WERI-Rb-1 (cell line): ENCODE measurements around the gene CD37.

ENCODE experiments used
- DNase-seq: peaks from one replicate; pipeline ENCODE4 v3.0.0-alpha.2; 2020
- H3K27ac ChIP-seq: fragments of 250-450 bp; sonication (Bioruptor Pico); 2 replicates; pipeline ENCODE4 v1.5.1; 2020; ENCODE audit warnings: mild to moderate bottlenecking, moderate library complexity
- H3K27me3 ChIP-seq: fragments of 250-450 bp; sonication (Bioruptor Pico); 2 replicates; pipeline ENCODE4 v1.5.1; 2021; ENCODE audit warnings: mild to moderate bottlenecking, low read depth, moderate library complexity; ENCODE audit not compliant: insufficient read depth, severe bottlenecking
- H3K36me3 ChIP-seq: fragments of 250-450 bp; sonication (Bioruptor Pico); 2 replicates; pipeline ENCODE4 v1.5.1; 2020; ENCODE audit warnings: mild to moderate bottlenecking, moderate library complexity
- H3K4me3 ChIP-seq: 2 replicates; pipeline ENCODE4 v1.5.1; 2011; ENCODE audit warnings: low read depth, mild to moderate bottlenecking, control low read depth, low read length
- H3K9me3 ChIP-seq: fragments of 250-450 bp; sonication (Bioruptor Pico); 2 replicates; pipeline ENCODE4 v1.5.1; 2021; ENCODE audit warnings: mild to moderate bottlenecking, moderate library complexity; ENCODE audit not compliant: severe bottlenecking
- TF ChIP-seq, protein P1 (sequence below): IDR thresholded peaks from 2 replicates; pipeline ENCODE4 v1.5.1; 2011; ENCODE audit warnings: low read depth, mild to moderate bottlenecking, control low read depth, inconsistent platforms, low read length

Gene CD37

DNA sequence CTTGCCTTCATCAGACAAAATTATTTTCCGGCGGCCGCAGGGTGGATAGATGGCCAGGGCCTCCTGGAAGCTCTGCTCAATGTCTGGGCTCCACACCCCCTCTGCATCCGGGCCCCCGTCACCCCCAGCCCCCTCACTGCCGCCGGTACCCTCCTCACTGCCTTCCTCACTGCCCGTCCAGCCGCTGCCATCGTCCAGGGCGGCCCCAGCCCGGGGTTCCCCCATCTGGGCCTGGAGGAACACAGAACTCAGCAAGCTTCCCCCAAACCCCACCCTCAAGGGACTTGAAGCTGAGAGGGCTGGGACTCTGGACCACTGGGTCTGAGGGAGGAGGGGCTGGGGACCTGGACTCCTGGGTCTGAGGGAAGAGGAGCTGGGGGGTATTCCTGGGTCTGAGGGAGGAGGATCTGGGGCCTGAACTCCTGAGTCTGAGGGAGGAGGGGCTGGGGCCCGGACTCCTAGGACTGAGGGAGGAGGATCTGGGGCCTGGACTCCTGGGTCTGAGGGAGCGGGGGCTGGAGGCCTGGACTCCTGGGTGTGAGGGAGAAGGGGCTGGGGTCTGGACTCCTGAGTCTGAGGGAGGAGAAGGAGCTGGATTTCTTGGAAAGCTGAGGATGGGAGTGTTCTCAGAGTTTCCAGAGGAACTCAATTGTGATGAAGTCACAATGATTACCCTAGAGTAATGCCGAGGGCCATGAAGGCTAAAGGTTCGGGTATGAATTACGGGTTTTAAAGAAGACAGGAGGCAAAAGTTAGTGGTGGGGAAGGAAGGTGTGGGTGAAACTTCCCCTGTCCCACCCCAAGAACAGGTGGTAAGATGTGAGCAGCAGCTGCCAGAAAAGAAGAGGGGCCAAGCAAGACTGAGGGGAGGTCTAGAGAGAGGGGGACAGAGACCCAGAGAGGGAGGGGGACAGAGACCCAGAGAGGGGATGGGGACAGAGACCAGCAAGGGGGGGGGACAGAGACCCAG is 24.9 kb downstream of the CD37 start:
- no peaks in the 10 kb centered on the region for H3K27me3 ChIP-seq

DNA sequence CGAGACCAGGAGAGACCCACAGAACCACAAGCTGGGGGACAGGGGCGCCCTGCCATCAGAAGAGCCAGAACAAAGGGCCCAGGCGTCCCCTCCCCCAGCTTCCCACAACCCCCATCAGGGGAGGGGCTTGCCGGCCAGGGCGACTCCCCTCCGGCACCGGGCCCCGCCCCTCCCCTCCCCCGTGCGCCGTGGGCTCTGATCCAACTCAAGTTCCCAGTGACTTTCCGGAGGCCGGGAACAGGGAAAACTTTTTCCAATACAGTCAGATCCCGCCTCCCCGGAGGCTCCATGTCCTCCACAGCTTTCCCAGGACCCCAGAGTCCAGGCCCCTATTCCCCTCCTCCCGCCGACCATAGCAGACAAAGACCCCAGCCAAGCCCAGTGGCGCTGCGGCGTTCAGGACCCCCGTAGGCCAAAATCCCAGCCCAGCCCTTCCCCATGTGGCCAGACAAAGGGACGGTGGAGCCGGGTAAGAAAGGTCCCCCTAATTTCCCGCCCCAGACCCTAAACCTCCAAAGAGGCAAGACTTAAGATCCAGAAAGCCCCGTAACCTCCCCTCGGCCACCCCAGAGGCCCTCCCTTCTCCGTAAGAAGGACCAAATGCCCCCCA is 26.3 kb downstream of the CD37 start:
- Histone ChIP-seq H3K9me3 (no peaks in the 10 kb centered on the region), H3K27me3 (no peaks in the 10 kb centered on the region), H3K4me3 (peak overlapping the region; percentile 87), H3K36me3 (peaks cover 14% of the 10 kb centered on the region; the same call in 1 of the 2 replicates), H3K27ac (peak overlapping the region; percentile 81)
- peak; percentile 79 for DNase-seq
- TF ChIP-seq, protein P1, sequence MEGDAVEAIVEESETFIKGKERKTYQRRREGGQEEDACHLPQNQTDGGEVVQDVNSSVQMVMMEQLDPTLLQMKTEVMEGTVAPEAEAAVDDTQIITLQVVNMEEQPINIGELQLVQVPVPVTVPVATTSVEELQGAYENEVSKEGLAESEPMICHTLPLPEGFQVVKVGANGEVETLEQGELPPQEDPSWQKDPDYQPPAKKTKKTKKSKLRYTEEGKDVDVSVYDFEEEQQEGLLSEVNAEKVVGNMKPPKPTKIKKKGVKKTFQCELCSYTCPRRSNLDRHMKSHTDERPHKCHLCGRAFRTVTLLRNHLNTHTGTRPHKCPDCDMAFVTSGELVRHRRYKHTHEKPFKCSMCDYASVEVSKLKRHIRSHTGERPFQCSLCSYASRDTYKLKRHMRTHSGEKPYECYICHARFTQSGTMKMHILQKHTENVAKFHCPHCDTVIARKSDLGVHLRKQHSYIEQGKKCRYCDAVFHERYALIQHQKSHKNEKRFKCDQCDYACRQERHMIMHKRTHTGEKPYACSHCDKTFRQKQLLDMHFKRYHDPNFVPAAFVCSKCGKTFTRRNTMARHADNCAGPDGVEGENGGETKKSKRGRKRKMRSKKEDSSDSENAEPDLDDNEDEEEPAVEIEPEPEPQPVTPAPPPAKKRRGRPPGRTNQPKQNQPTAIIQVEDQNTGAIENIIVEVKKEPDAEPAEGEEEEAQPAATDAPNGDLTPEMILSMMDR = no peak

More for the DNA sequence above, 24.9 kb downstream of the CD37 start:
- TF ChIP-seq, protein P1 = no peak
- no peak for DNase-seq
- Histone ChIP-seq H3K4me3 (no peak overlapping the region), H3K27ac (no peak overlapping the region), H3K36me3 (peaks cover 18% of the 10 kb centered on the region), H3K9me3 (no peaks in the 10 kb centered on the region)

DNA sequence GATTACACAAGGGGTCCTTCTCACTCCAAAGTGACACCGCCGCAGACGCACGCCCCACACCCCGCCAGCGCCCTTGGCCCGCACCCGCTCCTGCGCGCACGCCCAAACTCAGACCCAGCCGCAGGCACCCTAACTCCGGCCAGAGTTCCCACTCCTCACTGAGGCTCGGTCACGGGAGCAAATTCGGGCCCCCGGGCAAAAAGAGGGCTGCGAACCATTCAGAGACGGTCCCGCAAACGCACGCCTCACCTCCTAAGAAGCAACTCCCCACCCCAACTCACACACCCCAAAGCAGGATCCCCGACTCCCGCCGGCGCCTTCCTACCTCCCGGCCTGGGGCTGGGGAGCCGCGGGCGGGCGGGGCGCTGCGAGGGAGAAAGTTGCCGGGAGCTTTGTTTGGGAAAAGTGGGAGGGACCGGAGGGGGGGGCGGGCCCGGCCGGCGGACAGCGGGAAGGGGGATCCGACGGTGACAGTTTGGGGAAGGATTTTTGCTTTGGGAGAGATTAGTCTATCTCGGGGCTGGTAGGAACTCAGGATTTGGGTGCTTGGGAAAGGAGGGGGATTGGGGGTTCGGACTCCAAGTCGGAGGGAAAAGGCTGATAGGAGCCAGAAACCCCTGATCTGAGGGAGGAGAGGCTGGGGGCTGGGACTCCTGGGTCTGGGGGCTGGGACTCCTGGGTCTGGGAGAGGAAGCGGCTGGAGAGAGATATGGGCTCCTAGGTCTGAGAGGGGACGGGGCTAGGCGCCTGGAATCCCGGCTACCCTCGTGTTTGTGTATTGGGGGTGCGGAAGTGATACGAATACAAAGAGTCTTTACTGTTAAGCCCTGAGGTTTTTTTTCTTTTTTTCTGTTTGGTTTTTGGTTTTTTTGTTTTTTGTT is 27.1 kb downstream of the CD37 start, which contains the start of gene TEAD2:
Gene TEAD2 (minus strand): TSS at position 369 of the 881 bp plus-strand sequence. CDS start 2,341 bp downstream, outside the sequence.
- Histone ChIP-seq H3K36me3 (peaks cover 14% of the 10 kb centered on the region; the same call in 1 of the 2 replicates), H3K4me3 (peak within 1 kb of the TSS; percentile 87), H3K27me3 (no peaks in the 10 kb centered on the region), H3K9me3 (no peaks in the 10 kb centered on the region), H3K27ac (peak within 1 kb of the TSS; percentile 81)
- DNase-seq = peak; percentile 63
- TF ChIP-seq, protein P1 = no peak

DNA sequence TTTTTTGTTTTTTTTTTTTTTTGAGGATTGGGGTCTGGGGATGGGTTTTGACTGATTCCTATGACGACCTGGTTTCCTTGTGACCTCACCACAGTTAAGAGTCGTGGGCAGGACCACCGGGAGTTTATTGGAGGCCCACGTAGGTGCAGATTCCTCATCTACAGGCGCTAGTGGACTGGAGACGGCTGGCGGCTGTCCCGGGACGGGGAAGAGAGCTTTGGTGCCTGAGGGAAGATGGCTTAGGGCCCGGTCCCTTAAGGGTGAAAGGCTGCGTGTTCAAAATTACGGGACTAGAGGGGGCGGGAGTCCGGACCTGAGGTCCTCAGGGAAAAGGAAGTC is 27.7 kb downstream of the CD37 start:
- Histone ChIP-seq H3K36me3 (peaks cover 11% of the 10 kb centered on the region; the same call in 1 of the 2 replicates), H3K9me3 (no peaks in the 10 kb centered on the region), H3K4me3 (peak overlapping the region; percentile 87), H3K27ac (0 out of 2 replicates have a peak overlapping the region, but pooled peaks have one; percentile 14), H3K27me3 (no peaks in the 10 kb centered on the region)
- DNase-seq = no peak
- TF ChIP-seq, protein P1 = no peak
